ENCODE data around the gene ADGRD2. TPM values are rescaled to one million over a fixed set of nuclear protein-coding genes. Genes with fewer than 3 reads are reported as not detected.

The ADGRD2 gene
- total and polyA plus RNA-seq, 3 donors from 2014 or later: 0.31 to 1.5 (median 0.74) TPM

GRCh38 chr9:124450931-124451661 lies 845 bp downstream of the ADGRD2 start:
- 36 to 41% methylated on average over 12 to 19 of the region's 19 CpGs for WGBS, 2 donors
- Histone ChIP-seq H3K27ac (no peak overlapping the region), H3K9me3 (no peaks in the 10 kb centered on the region), H3K4me1 (peaks cover 16% of the 10 kb centered on the region), H3K27me3 (no peaks in the 10 kb centered on the region), H3K36me3 (ENCODE audit: low read depth, missing control alignments) (no peaks in the 10 kb centered on the region), H3K4me3 (no peak overlapping the region)
- no peak for TF ChIP-seq CTCF (IDR thresholded peaks at IDR 0.05)
- no peak for TF ChIP-seq POLR2A (IDR thresholded peaks at IDR 0.05)
- DNase-seq: no peak
- intact Hi-C loops (cut with DNase I; ENCODE audit: low total_unique reads): no loop called here

GRCh38 chr9:124452326-124452725 lies 2.1 kb downstream of the ADGRD2 start:
- TF ChIP-seq CTCF (IDR thresholded peaks at IDR 0.05) (no peak), POLR2A (IDR thresholded peaks at IDR 0.05) (no peak)
- WGBS, 2 donors: 53 to 75% methylated on average over 16 to 19 of the region's 19 CpGs
- H3K36me3 ChIP-seq (ENCODE audit: low read depth, missing control alignments): no peaks in the 10 kb centered on the region
- no peaks in the 10 kb centered on the region for H3K27me3 ChIP-seq
- H3K4me1 ChIP-seq: peaks cover 16% of the 10 kb centered on the region
- DNase-seq: no peak
- no peaks in the 10 kb centered on the region for H3K9me3 ChIP-seq
- intact Hi-C loops (cut with DNase I; ENCODE audit: low total_unique reads): no loop called here
- no peak overlapping the region for H3K4me3 ChIP-seq
- no peak overlapping the region for H3K27ac ChIP-seq

- 27 to 32% methylated on average over 3 to 54 of the region's 85 CpGs for WGBS, 2 donors
- H3K36me3 ChIP-seq (ENCODE audit: low read depth, missing control alignments): no peaks in the 10 kb centered on the region
- H3K4me3 ChIP-seq: peak overlapping the region; percentile 15 to 26
- TF ChIP-seq POLR2A (IDR thresholded peaks at IDR 0.05) (no peak), CTCF (IDR thresholded peaks at IDR 0.05) (no peak)
- intact Hi-C loops (cut with DNase I; ENCODE audit: low total_unique reads): no loop called here
- no peak overlapping the region for H3K27ac ChIP-seq
- H3K9me3 ChIP-seq: no peaks in the 10 kb centered on the region
- no peaks in the 10 kb centered on the region for H3K27me3 ChIP-seq
- no peak for DNase-seq
- H3K4me1 ChIP-seq: peaks cover 11% of the 10 kb centered on the region
Measured at GRCh38 chr9:124452841-124453585, 2.8 kb downstream of the ADGRD2 start.

- no peaks in the 10 kb centered on the region for H3K27me3 ChIP-seq
- DNase-seq: no peak
- WGBS, 2 donors: 23 to 39% methylated on average over 8 to 35 of the region's 35 CpGs
Measured at GRCh38 chr9:124453586-124454191, 3.4 kb downstream of the ADGRD2 start.

More at GRCh38 chr9:124453586-124454191, 3.4 kb downstream of the ADGRD2 start:
- Histone ChIP-seq H3K27ac (no peak overlapping the region), H3K36me3 (ENCODE audit: low read depth, missing control alignments) (no peaks in the 10 kb centered on the region), H3K4me3 (peak overlapping the region; percentile 15 to 26), H3K9me3 (no peaks in the 10 kb centered on the region), H3K4me1 (peaks cover 10% of the 10 kb centered on the region)
- intact Hi-C loops (cut with DNase I; ENCODE audit: low total_unique reads): no loop called here
- TF ChIP-seq CTCF (IDR thresholded peaks at IDR 0.05) (no peak), POLR2A (IDR thresholded peaks at IDR 0.05) (no peak)

Data from testis (tissue), 3 donors.